GM21528 (cell line): ENCODE results near the gene PID1.

Experiments used
- ATAC-seq: cut with Tn5 transposase; IDR thresholded peaks from one replicate; pipeline ENCODE4 v1.9.1; 2021; ENCODE audit warnings: mild to moderate bottlenecking, moderate library complexity; ENCODE audit not compliant: unreplicated experiment, low FRiP score

PID1 gene

DNA sequence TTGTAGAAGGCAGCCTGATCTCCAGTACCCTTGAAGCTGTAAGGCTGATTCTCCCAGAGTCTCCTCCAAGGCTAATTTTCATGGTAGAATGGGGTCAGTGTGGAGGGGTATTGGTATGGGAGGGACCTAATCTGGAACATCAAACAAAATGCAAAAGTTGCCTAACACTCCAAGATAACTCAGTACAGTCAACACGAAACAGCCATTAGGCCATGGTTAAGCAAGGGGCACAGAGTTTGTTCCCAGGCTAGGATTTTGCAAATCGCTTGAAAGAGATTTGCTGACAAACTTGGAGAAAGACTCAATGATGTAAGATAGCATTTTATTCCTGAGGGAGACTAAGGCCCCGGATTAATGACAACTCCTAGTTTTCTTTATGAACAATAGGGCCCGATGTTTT is 5.4 kb downstream of the PID1 start:
- no peak for ATAC-seq

DNA sequence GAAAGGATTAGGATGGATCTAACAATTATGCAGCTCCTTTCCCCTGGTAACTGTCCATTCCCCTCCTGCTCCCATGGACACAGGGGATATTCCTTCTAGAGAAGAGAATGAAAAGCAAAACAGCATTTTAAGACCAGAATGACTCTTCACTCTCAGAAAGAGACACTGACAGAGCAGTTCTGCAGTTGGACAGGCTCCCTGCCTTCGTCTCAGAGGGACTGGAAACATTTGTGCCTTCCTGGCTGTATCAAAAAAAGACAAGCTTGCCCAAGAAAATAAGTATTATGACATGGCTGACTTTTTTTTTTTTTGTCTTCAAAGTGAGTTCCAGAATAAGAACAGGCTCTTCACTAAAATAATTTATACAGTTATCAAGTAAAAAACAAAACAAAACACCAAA is 9.5 kb downstream of the PID1 start:
- ATAC-seq: no peak

DNA sequence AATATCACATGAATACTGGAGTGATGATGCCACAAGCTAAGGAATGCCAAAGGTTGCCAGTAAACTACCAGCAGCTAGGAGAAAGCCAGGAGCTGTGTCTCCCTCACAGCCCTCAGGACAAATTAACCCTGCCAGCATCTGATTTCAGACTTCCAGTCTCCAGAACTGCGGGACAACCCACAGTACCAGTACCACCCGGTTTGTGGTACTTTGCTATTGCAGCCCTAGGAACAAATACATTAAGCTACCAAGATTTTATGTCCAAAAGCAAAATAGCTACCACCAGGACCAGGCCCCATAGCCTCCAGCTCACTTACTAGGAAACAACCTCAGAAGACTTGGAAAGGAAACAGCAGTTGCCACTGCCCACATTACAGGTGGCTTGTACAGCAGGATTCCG is 10.0 kb downstream of the PID1 start:
- no peak for ATAC-seq

DNA sequence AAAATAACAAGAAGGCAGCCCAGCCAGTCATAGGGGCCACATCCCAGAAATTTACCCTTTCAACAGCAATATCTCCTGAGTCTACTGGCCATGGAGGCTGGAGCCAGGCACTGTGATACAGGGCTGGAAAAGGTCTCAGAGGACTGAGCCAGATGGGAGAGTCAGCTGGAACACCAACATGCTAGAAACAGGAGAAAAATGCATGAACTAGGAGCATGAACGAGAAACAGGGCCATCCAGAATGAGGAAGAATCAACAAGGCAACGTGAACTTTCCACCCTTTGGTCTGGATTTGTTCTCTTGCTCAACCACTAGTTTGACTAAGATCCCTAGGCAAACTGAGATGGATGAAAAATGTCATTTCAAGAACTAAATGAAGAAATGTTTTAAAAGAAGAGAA is 13.1 kb downstream of the PID1 start:
- ATAC-seq: no peak

- no peak for ATAC-seq
These were observed 14.7 kb downstream of the PID1 start for GRCh38 chr2:229256376-229256775.

DNA sequence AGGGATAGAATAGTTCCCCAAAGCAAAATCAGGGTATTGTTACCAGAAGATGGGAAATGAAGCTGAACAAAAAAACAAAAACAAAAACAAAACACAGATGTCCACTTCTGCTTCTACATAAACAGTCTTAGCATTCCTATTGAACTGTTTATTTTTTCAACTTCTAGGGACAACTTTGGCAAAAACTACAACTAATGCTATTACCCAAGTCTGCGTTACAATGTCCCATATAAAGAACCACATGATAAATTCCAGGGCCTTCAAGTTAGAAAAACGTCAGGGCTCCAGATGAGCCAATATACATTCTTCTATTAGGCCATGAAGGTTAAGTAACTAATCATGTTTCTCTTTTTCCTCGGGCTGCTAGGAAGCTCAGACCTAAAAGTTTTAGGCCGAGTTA is 16.9 kb downstream of the PID1 start:
- ATAC-seq: no peak

DNA sequence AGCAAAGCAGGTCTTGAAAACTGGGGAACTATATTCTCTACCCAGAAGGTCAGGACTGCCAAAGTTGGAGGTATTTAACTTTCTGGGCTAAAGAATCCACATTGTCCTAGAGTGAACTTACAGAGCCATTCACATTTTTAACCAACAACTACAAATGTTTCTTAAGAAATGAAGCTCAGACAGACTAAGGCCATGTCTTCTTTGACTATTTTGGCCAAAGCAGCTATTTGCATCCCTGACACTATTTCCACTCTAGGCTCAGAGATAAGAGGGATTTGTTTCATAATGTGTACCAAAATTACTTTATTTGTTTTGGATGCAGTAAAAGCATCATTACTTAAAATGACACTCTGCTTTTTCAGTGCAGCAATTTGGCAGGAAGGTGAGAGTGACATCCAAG is 18.1 kb downstream of the PID1 start:
- no peak for ATAC-seq

GRCh38 chr2:229252280-229252679 is 18.8 kb downstream of the PID1 start:
- ATAC-seq: no peak

- no peak for ATAC-seq
These were observed 21.6 kb downstream of the PID1 start for GRCh38 chr2:229249536-229249935.

DNA sequence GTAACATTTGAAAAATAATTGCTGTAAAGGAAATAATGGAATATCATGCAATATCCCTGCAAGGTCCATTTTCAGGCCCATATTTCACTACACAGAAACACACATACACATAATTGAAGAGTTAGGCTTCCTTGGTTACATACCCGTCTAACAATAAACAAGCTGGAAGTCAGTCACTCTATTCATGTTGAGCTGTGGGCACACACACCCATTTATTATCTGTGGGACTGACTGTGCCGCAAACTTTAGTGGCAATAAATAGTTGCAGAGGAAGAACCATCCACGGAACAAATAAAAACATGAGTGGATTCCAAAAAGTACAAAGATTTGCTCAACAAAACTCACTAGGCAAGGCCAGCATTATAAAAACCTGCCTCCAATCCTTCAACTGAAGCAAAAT is 24.8 kb downstream of the PID1 start:
- ATAC-seq: no peak

DNA sequence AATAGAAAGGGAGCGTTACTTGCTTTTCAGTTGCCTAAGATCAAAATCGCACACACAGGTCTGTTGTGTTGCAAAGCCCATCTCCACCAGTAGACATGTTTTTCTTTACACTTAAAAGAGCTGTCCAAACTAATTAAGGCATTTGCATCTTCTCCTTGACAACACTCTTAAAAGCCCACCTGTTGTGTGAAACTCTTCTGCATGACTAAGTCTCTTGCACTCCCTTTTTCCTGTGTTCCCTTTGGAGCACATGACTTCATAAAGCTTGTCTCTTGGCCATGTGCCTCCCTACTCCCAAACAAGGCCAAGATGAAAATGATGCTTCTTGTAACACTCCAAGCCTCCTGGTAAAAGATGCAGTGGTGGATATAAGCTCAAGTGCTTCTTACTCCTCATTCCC is 26.1 kb downstream of the PID1 start:
- no peak for ATAC-seq

- ATAC-seq: no peak
These were observed 27.1 kb downstream of the PID1 start for GRCh38 chr2:229243890-229244560.

DNA sequence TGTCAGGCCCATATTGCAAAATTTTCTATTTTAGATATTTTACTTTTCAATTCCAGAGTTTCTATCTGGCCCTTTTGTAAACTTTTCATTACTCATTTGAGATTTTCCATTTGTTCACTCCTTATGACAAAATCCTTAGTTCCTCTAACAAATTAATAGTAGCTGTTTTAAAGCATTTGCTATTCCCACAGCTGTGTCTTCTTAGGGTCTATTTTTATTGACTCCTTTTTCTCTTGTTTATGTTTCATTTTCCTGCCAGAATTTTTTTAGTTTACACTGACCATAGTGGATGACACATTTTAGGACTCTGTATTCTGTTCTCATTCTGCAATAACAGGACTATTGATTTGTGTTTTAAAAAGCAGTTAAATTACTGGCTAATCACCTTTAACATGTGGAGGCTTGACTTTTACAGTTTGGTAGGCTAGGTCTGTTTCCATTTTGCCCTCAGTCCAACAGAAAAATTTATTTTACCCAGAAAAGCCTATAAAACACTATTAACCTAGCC is 30.0 kb downstream of the PID1 start:
- no peak for ATAC-seq

- ATAC-seq: no peak
These were observed 32.1 kb downstream of the PID1 start for GRCh38 chr2:229239021-229239420.

DNA sequence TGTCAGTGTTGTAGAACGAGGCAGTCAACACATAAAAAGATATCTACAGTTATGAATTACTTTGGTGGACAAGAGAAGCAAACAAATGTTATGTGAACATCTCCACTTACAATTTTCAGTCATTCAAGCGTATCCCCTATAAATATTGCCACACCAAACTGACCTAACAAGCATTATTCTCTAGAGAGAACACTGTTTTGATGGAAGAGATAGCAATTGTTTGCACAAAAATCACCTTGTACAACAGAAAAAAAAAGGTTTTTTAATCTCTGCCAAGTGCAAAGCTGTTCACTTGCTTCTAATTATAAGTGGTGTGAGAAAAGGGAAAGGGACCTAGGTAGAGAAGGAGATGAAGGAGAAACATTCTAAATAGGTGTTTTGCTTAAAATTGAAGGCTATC is 33.8 kb downstream of the PID1 start:
- no peak for ATAC-seq

DNA sequence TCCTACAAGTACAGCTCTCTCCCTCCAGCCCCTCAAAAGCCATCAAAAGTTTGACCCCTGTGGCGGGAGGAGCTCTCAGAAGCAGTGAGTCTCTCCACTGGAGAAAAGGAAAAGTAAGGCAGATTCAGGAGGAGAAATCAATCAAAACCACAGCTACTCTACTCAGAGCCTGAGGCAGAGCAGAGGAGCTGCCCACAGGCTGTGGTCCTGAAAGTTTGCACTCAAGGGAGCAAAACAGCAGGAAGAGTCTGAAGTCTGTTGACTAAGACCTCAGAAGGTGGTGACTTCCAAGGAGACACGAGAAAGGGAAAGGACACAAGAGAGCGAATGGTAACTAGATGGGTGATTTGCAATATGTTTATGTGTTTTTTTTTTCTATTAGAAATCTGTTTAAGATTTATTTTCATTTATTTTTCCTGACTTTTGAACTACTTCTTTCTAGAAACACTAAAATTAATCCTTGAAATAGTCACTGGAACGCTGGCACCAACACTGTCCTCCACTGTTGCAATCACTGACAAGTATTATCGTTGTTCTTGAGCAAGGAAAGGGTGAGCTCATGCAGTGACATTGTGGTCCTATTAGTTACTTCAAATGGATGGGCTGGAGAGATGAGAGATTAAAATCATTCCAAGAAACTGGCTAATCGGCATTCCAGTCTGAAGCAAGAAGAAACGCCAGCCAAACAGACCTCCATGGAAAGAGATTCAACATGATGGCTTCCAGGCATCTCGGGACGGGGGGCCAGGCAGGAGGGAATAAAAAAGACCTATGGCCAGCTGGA is 35.8 kb downstream of the PID1 start:
- ATAC-seq: no peak

GRCh38 chr2:229231885-229232284 is 39.2 kb downstream of the PID1 start:
- no peak for ATAC-seq

DNA sequence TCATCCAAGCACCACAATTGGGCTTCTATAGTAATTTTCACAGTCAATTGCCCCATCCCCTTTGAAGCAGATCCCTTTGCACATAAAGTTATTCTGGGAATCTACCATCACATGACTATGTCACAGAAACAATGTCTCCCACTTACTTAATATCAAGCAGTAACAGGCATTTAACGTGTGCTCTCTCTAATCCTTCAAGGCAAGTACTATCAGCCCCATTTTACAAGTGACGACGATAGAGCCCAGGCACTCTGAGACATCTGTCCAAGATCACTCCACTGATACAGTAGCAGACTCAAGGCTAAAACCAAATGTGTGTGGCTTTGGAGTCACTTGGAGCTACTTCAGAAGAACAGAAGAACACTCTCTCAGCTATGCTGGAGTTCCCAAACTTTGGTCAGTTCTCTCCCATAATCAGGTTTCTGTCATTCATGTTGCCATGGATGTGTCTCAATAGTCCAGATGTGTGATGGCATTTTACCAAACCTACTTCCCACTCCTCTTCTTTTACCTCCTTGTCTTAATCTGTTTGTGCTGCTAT is 39.7 kb downstream of the PID1 start:
- no peak for ATAC-seq

- no peak for ATAC-seq
These were observed 40.2 kb downstream of the PID1 start for GRCh38 chr2:229230911-229231310.

GRCh38 chr2:229230256-229230655 is 40.8 kb downstream of the PID1 start:
- no peak for ATAC-seq

- no peak for ATAC-seq
These were observed 44.7 kb downstream of the PID1 start for GRCh38 chr2:229226382-229226781.

GRCh38 chr2:229223107-229223506 is 48.0 kb downstream of the PID1 start:
- ATAC-seq: no peak
